Stimulated activated CD4-positive, alpha-beta T cell treated with anti-CD3 and anti-CD28 coated beads, TNF-alpha, amount 100 ng/mL, for 1 hour (primary cell): ENCODE data around the gene GNB3.

ENCODE experiments used
- DNase-seq, 3 donors: peaks; one replicate each; pipeline ENCODE4 v3.0.0-alpha.2; 2020; ENCODE audit warnings: low read depth in 3 of 3, low spot score in 1 of 3

Gene GNB3

GRCh38 chr12:6823182-6824084, 17.3 kb upstream of the GNB3 start:
- DNase-seq: no peak

DNA sequence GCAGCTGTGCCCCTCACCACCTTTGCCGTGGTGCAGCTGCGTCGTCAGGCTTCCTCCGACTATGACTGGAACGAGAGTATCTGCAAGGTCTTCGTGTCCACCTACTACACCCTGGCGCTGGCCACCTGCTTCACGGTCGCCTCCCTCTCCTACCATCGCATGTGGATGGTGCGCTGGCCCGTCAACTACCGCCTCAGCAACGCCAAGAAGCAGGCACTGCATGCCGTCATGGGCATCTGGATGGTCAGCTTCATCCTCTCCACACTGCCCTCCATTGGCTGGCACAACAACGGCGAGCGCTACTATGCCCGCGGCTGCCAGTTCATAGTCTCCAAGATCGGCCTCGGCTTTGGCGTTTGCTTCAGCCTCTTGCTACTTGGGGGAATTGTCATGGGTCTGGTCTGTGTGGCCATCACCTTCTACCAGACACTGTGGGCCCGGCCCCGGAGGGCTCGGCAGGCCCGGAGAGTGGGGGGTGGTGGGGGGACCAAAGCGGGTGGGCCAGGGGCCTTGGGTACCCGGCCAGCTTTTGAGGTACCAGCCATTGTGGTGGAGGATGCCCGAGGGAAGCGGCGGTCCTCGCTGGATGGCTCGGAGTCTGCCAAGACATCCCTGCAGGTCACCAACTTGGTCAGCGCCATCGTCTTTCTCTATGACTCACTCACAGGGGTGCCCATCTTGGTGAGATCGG, 16.5 kb upstream of the GNB3 start:
- no peak for DNase-seq

DNA sequence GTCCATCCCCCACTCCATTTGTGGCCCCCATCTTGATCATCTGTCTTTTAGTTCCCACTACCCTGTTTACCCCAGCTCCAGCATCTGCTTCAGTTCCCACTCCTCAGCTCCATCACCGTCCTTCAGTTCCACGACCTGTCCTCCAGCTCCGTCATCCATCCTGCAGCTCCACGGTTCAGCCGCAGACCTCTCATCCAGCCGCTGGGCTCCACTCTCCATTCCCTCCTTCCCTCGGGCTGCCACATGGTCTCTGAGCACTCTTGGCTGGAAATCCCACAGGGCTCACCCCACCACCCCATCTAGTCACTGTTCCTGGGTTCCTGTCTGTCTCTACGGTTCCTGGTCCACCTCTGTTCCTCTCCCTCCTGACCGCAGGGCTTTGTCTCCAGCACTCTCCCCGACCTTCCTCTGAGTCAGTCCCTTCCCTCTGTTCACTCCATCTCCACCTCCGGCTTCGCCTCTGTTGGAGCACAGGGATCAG, 15.8 kb upstream of the GNB3 start:
- DNase-seq: no peak

DNA sequence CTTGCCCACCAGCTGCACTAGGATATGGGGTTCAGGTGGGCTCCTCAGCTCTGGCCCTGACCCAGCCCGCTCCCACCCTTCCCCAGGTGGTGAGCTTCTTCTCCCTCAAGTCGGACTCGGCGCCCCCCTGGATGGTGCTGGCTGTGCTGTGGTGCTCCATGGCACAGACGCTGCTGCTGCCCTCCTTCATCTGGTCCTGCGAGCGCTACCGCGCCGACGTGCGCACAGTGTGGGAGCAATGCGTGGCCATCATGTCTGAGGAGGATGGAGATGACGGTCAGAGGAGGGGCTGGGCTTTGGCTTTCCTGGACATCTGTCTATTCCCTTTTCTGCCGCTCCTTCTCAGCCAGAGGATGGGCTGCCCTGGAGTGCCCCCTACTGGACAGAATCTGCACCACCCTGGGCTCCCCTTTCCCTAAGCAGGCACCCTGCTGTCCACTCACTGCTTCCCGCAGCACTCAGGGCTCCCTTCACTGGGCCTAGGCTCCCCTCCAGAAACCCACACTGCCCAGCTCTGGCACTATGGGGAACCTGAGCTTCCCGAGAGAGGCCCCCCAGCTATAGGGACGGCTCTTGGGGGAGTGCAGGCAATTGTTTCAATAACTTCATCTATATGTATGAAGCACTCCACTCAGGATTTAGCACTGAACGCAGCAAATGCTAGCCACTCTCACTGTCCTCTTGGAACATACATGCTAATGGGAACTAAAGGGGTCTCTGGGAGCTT, 15.2 kb upstream of the GNB3 start:
- DNase-seq: peak; percentile 47 to 81 (median 69)

- no peak for DNase-seq
Observed at GRCh38 chr12:6826125-6826733, 14.5 kb upstream of the GNB3 start.

DNA sequence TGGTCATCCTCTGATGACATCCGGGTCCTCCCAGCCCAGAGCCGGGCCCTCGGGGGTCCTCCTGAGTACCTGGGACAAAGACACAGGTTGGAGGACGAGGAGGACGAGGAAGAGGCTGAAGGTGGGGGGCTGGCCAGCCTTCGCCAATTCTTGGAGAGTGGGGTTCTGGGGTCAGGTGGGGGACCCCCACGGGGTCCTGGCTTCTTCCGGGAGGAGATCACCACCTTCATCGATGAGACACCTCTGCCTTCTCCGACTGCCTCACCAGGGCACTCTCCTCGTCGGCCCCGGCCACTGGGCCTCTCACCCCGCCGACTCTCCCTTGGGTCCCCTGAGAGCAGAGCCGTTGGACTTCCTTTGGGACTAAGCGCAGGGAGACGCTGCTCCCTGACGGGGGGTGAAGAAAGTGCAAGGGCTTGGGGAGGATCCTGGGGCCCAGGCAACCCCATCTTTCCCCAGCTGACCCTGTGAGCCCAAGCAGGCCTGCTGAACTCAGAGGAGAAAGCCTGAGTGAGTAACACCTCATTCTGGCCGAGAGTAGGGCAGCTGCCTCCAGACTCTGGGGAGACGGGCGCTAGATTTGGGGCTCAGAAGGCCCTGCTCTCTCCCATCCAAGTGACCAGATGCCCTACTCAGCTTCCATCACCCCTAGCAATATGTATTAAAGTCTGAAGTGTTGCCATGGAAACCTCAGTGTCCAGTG, 13.8 kb upstream of the GNB3 start:
- DNase-seq: no peak

DNA sequence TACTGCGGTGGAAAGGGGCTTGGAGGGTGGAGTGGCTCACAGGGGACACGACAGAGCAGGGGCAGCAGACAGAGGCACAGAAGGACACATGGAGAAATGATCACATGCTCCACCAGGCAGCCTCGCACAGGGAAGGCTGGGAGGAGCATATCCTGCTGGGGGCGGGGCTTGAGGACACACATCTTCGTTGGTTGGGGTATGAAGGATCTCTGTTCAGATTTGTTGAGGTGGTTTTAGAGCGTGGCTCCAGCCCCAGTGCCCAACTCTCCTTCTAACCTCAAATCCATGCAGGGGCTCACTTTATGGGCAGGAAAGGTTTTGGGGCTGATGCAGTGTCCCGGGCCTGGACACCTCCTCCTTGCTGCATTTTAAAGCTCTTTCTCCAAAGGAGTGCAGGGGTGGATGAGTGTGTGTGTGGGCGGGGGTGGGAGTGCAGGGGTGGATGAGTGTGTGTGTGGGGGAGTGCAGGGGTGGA, 13.3 kb upstream of the GNB3 start:
- DNase-seq: peak in 1 of 3 donors; percentile 36

GRCh38 chr12:6827982-6828780, 12.5 kb upstream of the GNB3 start, which contains the start of gene P3H3:
Gene P3H3, plus strand, starts transcription at chr12:6828407. Its CDS starts 34 bp downstream, at chr12:6828441.
- no peak for DNase-seq

- DNase-seq: peak in 1 of 3 donors; percentile 21
Observed at GRCh38 chr12:6828781-6829535, 11.8 kb upstream of the GNB3 start.

- DNase-seq: no peak
Observed at GRCh38 chr12:6829536-6830220, 11.0 kb upstream of the GNB3 start.

GRCh38 chr12:6830286-6830890, 10.3 kb upstream of the GNB3 start:
- no peak for DNase-seq

DNA sequence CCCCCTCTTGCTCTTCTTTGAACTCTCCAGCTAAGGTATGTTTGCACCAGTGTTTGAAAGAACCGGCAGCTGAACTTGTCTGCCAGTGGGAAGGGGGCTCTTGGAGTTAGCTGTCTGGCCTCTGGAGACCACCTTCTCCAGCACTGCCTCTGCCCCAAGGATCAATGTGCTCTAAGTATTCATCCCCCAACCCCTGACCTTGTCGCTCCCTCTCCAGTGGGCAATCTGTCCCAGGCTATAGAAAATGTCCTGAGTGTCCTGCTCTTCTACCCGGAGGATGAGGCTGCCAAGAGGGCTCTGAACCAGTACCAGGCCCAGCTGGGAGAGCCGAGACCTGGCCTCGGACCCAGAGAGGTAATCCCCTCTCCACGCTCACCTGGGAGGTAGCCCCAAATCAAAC, 9.7 kb upstream of the GNB3 start:
- no peak for DNase-seq

GRCh38 chr12:6831450-6831995, 9.2 kb upstream of the GNB3 start:
- no peak for DNase-seq

- no peak for DNase-seq
Observed at GRCh38 chr12:6832125-6832524, 8.6 kb upstream of the GNB3 start.

GRCh38 chr12:6833189-6833890, 7.4 kb upstream of the GNB3 start:
- DNase-seq: no peak

GRCh38 chr12:6834254-6834653, 6.5 kb upstream of the GNB3 start:
- no peak for DNase-seq

DNA sequence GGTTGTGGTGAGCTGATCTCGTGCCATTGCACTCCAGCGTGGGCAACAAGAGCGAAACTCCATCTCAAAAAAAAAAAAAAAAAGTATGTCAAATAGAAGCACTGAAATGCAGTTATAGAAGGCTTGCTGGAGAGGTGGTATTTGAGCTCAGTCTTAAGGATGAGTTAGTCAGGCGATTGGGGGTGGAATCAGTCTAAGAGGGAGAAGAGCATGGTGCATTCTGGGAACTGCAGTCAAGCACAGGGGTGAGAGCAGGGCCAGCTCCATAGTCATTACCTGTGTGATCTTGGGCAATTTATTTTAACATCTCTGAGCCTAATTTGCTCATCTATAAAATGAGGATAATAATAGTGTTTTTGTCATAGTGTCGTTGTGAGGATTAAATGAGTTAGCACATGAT, 5.9 kb upstream of the GNB3 start:
- no peak for DNase-seq
